GM12874 (cell line): ENCODE data around the gene IRGM.
"Not testable (repeated sequence)": the region's sequence is repeated elsewhere in the genome, so short reads cannot be mapped to it uniquely, and the experiment has no call there.

Source experiments
- CTCF ChIP-seq: IDR thresholded peaks from 2 replicates; pipeline ENCODE4 v1.5.1; 2011; ENCODE audit warnings: low read depth, mild to moderate bottlenecking, control low read depth, low read length, moderate library complexity; ENCODE audit not compliant: insufficient read depth

IRGM gene

GRCh38 chr5:150846308-150846653 lies at the start of gene IRGM:
Gene IRGM, plus strand, starts transcription at chr5:150846521. Its CDS starts 1,603 bp downstream, at chr5:150848124.
- not testable (repeated sequence) for TF ChIP-seq CTCF

- no peak for TF ChIP-seq CTCF
These were observed 48.9 kb upstream of the IRGM start for GRCh38 chr5:150797384-150797783.

GRCh38 chr5:150801117-150801927 lies 45.0 kb upstream of the IRGM start:
- TF ChIP-seq CTCF = peak; percentile 33; the same call in 1 of the 2 replicates

GRCh38 chr5:150804388-150804787 lies 41.9 kb upstream of the IRGM start:
- no peak for TF ChIP-seq CTCF

- TF ChIP-seq CTCF = no peak
These were observed 37.0 kb upstream of the IRGM start for GRCh38 chr5:150809363-150809762.

GRCh38 chr5:150815010-150815409 lies 31.3 kb upstream of the IRGM start:
- no peak for TF ChIP-seq CTCF

GRCh38 chr5:150816946-150817345 lies 29.4 kb upstream of the IRGM start:
- no peak for TF ChIP-seq CTCF
